Caki2 (cell line): Measurements from ENCODE around the gene HTRA3. TPM values are rescaled to one million over a fixed set of nuclear protein-coding genes. Genes with fewer than 3 reads are reported as not detected.

ENCODE experiments used
- DNase-seq: peaks from one replicate; pipeline ENCODE4 v3.0.0-alpha.2; 2015; ENCODE audit warnings: low read depth
- in situ Hi-C: cut with HindIII; loops from 2 replicates; pipeline ENCODE4 v1.10.0; 2016; ENCODE audit warnings: low sequenced_read_pairs, low pct_unique_long_range_greater_than_20kb, mixed read lengths
- total RNA-seq: library from RNA; depleted of rRNA; stranded (reverse); fragments of >200 nt; shearing (Covaris generic); gene quantifications from 2 replicates; pipeline ENCODE4 v1.2.3, GENCODE V29; 2014; ENCODE audit warnings: low replicate concordance; rRNA removed

Gene HTRA3
- total RNA-seq = not detected in 2 replicates

- no peak for DNase-seq
Measured at GRCh38 chr4:8269535-8270417, at the start of gene HTRA3. Gene HTRA3, plus strand, starts transcription at chr4:8269754. Its CDS starts 215 bp downstream, at chr4:8269969.

GRCh38 chr4:8220661-8221450 lies 48.7 kb upstream of the HTRA3 start:
- DNase-seq = no peak
- in situ Hi-C loops = no loop called here

More at GRCh38 chr4:8269535-8270417, at the start of gene HTRA3:
- in situ Hi-C loops = no loop called here

DNA sequence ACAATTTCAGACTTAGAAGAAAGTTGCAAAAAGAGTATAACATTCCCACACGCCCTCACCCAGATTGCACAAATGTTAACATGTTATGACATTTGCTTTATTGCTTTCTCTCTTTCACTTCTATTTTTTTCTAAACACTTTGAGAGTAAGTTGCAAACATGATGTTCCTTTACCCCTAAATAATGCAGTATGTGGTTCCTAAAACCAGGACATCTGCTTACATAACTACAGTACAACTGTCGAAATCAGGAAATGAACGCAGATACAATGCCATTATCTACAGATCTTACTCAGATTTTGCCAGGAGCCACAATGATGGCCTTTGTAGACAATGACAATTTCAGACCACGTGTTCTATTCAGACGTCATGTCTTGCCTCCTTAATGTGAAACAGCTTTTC lies 48.1 kb upstream of the HTRA3 start:
- in situ Hi-C loops = no loop called here
- no peak for DNase-seq

DNA sequence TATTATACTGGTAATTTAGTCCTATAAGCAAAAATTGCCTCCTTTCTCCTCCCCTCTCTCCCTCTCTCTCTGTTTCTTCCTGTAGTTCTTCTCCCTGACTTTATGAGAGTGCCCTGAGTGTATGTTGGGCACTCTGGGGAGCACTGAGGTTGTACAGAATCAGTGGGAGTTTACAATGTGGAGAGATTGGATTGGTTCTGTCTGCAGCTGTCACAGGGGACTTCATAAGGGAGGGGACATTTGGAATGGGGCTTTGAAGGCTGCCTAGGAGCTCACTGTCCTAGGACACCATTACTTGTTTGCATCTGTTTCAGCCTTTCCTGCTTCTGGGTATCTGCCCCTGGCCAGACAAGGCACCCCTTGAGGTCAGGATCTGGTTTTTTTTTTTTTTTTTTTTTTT lies 47.6 kb upstream of the HTRA3 start:
- DNase-seq = no peak
- in situ Hi-C loops = no loop called here

GRCh38 chr4:8222609-8223388 lies 46.8 kb upstream of the HTRA3 start:
- in situ Hi-C loops = no loop called here
- no peak for DNase-seq

DNA sequence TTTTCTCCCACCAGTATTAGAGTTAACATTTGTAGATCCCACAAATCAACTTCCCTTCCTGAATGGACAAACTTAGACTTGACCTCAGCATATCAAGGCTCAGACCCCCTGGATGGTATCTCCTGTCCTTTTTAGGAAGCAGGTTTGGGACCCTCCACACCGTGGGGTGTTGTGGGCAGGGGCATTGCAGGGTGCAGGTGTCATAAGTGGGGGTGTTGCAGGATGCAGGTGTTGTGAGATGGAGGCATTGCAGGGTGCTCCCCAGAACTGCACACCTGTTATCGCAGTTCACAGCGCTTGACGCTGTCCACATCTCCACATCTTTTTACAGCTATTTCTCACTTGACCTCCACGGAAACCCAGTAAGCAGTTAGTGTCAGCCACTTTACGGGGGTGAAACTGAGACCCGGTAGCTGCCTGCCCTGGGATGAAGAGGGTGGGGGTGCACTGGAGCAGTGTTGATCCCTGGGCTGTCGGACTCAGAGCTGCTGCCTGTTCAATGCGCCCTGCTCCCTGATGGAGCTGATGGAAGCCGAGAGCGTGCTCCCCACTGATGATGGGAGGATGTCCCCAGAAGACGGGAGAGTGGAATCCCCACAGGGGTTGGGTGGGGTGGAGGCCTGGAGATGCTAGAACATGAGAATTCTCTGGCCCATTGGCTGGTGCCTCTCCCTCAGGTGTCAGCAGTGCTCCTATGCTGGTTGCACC lies 45.1 kb upstream of the HTRA3 start:
- in situ Hi-C loops = no loop called here
- no peak for DNase-seq

DNA sequence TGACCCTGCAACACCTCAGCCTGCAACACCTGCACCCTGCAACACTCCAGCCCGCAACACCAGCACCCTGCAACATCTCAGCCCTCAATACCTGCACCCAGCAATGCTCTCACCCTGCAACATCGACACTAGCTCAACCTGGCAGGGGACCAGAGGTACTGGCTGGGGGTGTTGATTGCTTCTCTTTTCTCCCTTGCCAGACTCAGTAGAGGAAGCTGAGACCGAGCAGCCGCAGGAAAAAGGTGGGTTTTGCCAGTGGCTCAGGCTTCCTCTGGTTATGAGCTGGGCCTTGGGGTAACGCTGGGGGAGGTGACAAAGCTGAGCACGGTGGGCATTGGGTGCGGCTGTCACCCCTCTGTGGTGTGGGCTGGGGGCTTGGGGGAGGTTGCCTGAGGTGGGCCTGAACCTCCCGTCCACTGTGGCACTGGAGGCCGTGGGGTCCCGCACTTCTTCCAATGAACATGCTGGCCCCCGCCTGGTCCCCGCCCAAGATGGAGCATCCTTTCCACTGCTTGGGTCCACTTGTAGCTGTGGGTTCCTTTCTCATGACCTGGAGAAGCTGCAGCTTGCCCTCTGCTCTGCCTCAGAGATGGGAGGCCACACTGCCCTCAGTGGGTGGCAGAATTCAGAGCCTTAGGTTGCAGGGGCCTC lies 44.5 kb upstream of the HTRA3 start:
- in situ Hi-C loops = no loop called here
- no peak for DNase-seq

GRCh38 chr4:8225706-8226443 lies 43.7 kb upstream of the HTRA3 start:
- no peak for DNase-seq

GRCh38 chr4:8227201-8227770 lies 42.3 kb upstream of the HTRA3 start:
- no peak for DNase-seq
- in situ Hi-C loops = no loop called here

More at GRCh38 chr4:8225706-8226443, 43.7 kb upstream of the HTRA3 start:
- in situ Hi-C loops = no loop called here

GRCh38 chr4:8227771-8228318 lies 41.7 kb upstream of the HTRA3 start:
- in situ Hi-C loops = no loop called here
- no peak for DNase-seq

- in situ Hi-C loops = no loop called here
Measured at GRCh38 chr4:8228319-8229250, 41.0 kb upstream of the HTRA3 start.

GRCh38 chr4:8229331-8229975 lies 40.1 kb upstream of the HTRA3 start:
- DNase-seq = no peak
- in situ Hi-C loops = no loop called here

More at GRCh38 chr4:8228319-8229250, 41.0 kb upstream of the HTRA3 start:
- DNase-seq = peak; percentile 77

DNA sequence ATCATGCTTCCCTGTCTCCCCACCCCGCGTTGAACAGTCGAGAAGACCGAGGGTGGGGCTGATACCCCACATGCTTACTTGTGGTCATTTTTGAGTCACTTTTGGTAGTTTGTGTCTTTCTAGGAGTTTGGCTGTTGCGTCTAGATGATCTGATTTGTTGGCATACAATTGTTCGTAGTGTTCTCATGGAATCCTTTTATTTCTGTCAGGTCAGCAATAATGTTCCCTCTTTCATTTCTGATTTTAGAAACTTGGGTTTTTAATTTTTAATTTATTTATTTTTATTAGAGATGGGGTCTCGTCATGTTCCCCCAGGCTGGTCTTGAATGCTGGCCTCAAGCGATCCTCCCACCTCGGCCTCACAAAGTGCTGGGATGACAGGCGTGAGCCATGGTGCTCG lies 39.5 kb upstream of the HTRA3 start:
- no peak for DNase-seq
- in situ Hi-C loops = no loop called here

DNA sequence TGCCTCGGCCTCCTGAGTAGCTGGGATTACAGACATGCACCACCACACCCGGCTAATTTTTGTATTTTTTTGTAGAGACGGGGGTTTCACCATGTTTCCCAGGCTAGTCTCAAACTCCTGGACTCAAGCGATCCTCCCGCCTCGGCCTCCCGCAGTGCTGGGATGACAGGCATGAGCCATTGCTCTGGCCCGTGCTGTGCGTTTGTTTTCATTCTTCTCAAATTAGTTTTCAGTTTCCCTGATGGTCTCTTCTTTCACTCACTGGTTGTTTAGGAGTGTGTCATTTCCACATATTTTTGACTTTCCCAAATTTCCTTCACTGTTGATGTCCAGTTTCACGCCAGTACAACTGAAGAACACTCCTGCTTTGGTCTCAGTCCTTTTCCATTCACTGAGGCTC lies 38.7 kb upstream of the HTRA3 start:
- in situ Hi-C loops = no loop called here
- no peak for DNase-seq

DNA sequence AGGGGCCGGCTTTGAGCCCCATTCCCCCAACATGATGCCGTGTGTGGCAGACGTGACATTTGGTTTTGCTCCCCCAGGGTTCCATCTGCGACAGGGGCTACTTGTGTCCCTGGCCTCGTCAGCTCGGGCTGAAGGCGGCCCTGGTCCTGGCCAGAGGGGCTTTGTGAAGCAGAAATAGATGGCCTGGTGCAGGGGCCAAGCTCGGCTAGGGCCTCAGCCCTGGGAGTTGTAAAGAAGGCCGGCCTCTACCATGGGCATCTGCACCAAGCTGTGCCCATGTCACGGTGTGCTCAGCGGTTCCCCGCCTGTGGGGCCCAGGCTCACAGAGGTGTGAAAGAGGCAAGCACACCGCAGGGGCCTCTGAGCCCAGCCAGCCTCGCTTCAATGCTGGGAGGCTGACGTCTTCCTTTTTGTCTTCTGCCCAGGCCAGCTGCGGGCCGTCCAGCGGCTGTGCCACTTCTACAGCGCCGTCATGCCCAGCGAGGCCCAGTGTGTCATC lies 38.0 kb upstream of the HTRA3 start:
- in situ Hi-C loops = no loop called here
- DNase-seq = no peak
